ENCODE data around the gene FAM181A. TPM values are rescaled to one million over a fixed set of nuclear protein-coding genes. Genes with fewer than 3 reads are reported as not detected.

Gene FAM181A
- total RNA-seq, 1 donor from 2014 or later: 14.7 TPM

- H3K27ac Mint-ChIP-seq (ENCODE audit: unreplicated experiment): no peak overlapping the region
- peaks cover 33% of the 10 kb centered on the region for H3K4me1 Mint-ChIP-seq
- DNase-seq (ENCODE audit: low read depth, low spot score): no peak
- TF ChIP-seq CTCF (conservative IDR thresholded peaks at IDR 0.05): no peak
- H3K36me3 Mint-ChIP-seq (ENCODE audit: low read depth): no peaks in the 10 kb centered on the region
- H3K27me3 Mint-ChIP-seq (ENCODE audit: low read depth): no peaks in the 10 kb centered on the region
- H3K9me3 Mint-ChIP-seq: no peaks in the 10 kb centered on the region
- H3K4me3 Mint-ChIP-seq: no peak overlapping the region
Observed at GRCh38 chr14:93958567-93959238, 31.6 kb downstream of the FAM181A start.

- no peaks in the 10 kb centered on the region for H3K36me3 Mint-ChIP-seq (ENCODE audit: low read depth)
- DNase-seq (ENCODE audit: low read depth, low spot score): no peak
- no peak overlapping the region for H3K4me3 Mint-ChIP-seq
- no peaks in the 10 kb centered on the region for H3K9me3 Mint-ChIP-seq
- TF ChIP-seq CTCF (conservative IDR thresholded peaks at IDR 0.05): no peak
- H3K4me1 Mint-ChIP-seq: peaks cover 34% of the 10 kb centered on the region
- no peaks in the 10 kb centered on the region for H3K27me3 Mint-ChIP-seq (ENCODE audit: low read depth)
- peak overlapping the region; percentile 12 for H3K27ac Mint-ChIP-seq (ENCODE audit: unreplicated experiment)
Observed at GRCh38 chr14:93959239-93960107, 32.3 kb downstream of the FAM181A start.

- no peak for TF ChIP-seq CTCF (conservative IDR thresholded peaks at IDR 0.05)
- H3K36me3 Mint-ChIP-seq (ENCODE audit: low read depth): no peaks in the 10 kb centered on the region
- no peak for DNase-seq (ENCODE audit: low read depth, low spot score)
- H3K4me1 Mint-ChIP-seq: peaks cover 34% of the 10 kb centered on the region
- H3K4me3 Mint-ChIP-seq: no peak overlapping the region
- peaks cover 5% of the 10 kb centered on the region for H3K9me3 Mint-ChIP-seq
- H3K27ac Mint-ChIP-seq (ENCODE audit: unreplicated experiment): no peak overlapping the region
- H3K27me3 Mint-ChIP-seq (ENCODE audit: low read depth): peaks cover 3% of the 10 kb centered on the region
Observed at GRCh38 chr14:93960108-93960475, 32.9 kb downstream of the FAM181A start.

DNA sequence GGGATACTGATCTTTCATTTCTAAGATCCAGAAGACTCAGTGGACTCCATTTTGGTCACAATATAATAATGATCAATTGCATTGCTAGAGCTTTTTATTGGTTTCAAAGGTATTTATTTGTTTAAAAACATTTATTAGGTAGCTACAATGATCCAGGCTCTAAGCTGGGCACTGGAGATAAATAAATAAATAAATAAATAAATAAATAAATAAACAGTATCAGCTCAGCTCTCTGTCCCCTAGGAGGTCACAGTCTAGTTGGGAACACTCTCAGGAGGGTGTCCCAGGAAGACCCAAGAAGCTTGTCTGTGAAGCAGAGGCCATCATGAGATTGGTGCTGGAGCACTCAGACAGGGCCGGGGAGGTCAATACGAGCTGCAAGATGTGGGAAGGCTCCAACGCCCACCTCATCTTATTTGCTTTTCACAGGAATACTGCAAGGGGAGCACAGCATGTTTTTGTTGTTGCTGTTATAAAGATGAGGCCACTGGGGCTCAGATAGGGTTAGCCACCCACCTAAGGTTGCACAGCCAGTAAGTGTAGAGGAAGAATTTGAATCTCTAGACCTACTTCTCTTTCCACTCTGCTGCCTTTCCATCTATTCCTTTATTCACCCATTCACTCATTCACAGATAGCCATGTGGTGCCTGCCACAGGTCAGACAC lies 33.8 kb downstream of the FAM181A start:
- no peaks in the 10 kb centered on the region for H3K36me3 Mint-ChIP-seq (ENCODE audit: low read depth)
- H3K27ac Mint-ChIP-seq (ENCODE audit: unreplicated experiment): no peak overlapping the region
- no peak for DNase-seq (ENCODE audit: low read depth, low spot score)
- peaks cover 34% of the 10 kb centered on the region for H3K4me1 Mint-ChIP-seq
- TF ChIP-seq CTCF (conservative IDR thresholded peaks at IDR 0.05): no peak
- H3K27me3 Mint-ChIP-seq (ENCODE audit: low read depth): peaks cover 3% of the 10 kb centered on the region
- no peak overlapping the region for H3K4me3 Mint-ChIP-seq
- peaks cover 5% of the 10 kb centered on the region for H3K9me3 Mint-ChIP-seq

DNA sequence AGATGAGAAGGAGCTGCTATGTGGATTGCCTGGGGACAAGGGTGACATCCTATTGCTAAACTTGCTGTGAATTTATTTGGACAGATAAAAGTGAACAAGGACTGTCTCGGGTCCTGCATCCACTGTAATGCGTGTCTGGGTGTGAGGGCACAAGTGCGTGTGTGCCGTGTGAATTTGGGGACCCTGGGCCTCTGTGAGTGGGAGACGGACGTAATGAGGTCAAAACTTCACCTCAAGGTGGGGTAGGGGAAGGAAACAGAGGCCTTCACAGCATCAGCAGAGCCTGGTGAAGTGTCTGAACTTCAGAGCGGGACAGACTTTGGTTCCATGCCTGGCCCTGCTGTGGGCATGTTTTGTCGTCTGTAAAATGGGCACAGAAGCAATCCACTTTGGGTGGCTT lies 34.5 kb downstream of the FAM181A start:
- no peak for DNase-seq (ENCODE audit: low read depth, low spot score)
- H3K4me3 Mint-ChIP-seq: no peak overlapping the region
- H3K27me3 Mint-ChIP-seq (ENCODE audit: low read depth): peaks cover 3% of the 10 kb centered on the region
- no peaks in the 10 kb centered on the region for H3K36me3 Mint-ChIP-seq (ENCODE audit: low read depth)
- peaks cover 5% of the 10 kb centered on the region for H3K9me3 Mint-ChIP-seq
- no peak for TF ChIP-seq CTCF (conservative IDR thresholded peaks at IDR 0.05)
- H3K4me1 Mint-ChIP-seq: peaks cover 33% of the 10 kb centered on the region
- no peak overlapping the region for H3K27ac Mint-ChIP-seq (ENCODE audit: unreplicated experiment)
